A673 (cell line): ENCODE data around the gene CHRNA5. TPM values are rescaled to one million over a fixed set of nuclear protein-coding genes. Genes with fewer than 3 reads are reported as not detected.

ENCODE experiments used
- BruUV-seq: library from RNA; stranded (reverse); fragments of 400-500 nt; replicated peaks from 2 replicates; lab custom pipeline; 2021; lab: Mats Ljungman, UMichigan
- CTCF ChIA-PET: fragments of 300-600 bp; sonication (Branson Sonifier 250); formaldehyde crosslinking; loops from one replicate; lab custom pipeline; 2022; ENCODE audit warnings: antibody characterized with exemption; lab: Charles Lee
- POLR2A ChIA-PET: fragments of 300-600 bp; sonication (Branson Sonifier 250); formaldehyde crosslinking; loops from one replicate; lab custom pipeline; 2022; ENCODE audit warnings: antibody characterized with exemption; ENCODE audit not compliant: low non-redundant PET; lab: Charles Lee
- DNase-seq: peaks from one replicate; pipeline ENCODE4 v3.0.0-alpha.2; 2015; ENCODE audit warnings: low spot score
- H3K27ac ChIP-seq: fragments of 200-600 bp; sonication (generic); 2 replicates; pipeline ENCODE4 v1.5.1; 2016; ENCODE audit warnings: mixed run types, low read depth, mild to moderate bottlenecking, mixed read lengths, antibody characterized with exemption, low read length; ENCODE audit not compliant: poor library complexity, severe bottlenecking
- H3K27me3 ChIP-seq: fragments of 200-600 bp; sonication (generic); replicated peaks from 2 replicates; pipeline ENCODE4 v1.6.1; 2017; ENCODE audit warnings: mixed run types, low read depth, mild to moderate bottlenecking, mixed read lengths, antibody characterized with exemption, low read length; ENCODE audit not compliant: insufficient read depth, poor library complexity
- H3K36me3 ChIP-seq: fragments of 200-600 bp; sonication (generic); 2 replicates; pipeline ENCODE4 v1.6.1; 2016; ENCODE audit warnings: mixed run types, mild to moderate bottlenecking, mixed read lengths, antibody characterized with exemption, low read length; ENCODE audit not compliant: insufficient read depth, poor library complexity, severe bottlenecking
- H3K4me1 ChIP-seq: fragments of 200-600 bp; sonication (generic); 2 replicates; pipeline ENCODE4 v1.6.1; 2017; ENCODE audit warnings: mixed run types, mild to moderate bottlenecking, mixed read lengths, antibody characterized with exemption, low read length; ENCODE audit not compliant: insufficient read depth, poor library complexity, severe bottlenecking
- H3K4me3 ChIP-seq: fragments of 200-600 bp; sonication (generic); 2 replicates; pipeline ENCODE4 v1.5.1; 2016; ENCODE audit warnings: low read depth, mixed run types, mild to moderate bottlenecking, mixed read lengths, low read length; ENCODE audit not compliant: poor library complexity, severe bottlenecking
- H3K9me3 ChIP-seq: fragments of 200-600 bp; sonication (generic); 2 replicates; pipeline ENCODE4 v1.6.1; 2016; ENCODE audit warnings: mixed run types, low read depth, mild to moderate bottlenecking, mixed read lengths, antibody characterized with exemption, low read length; ENCODE audit not compliant: poor library complexity, severe bottlenecking
- CTCF ChIP-seq: fragments of 300-800, 200-600 bp; sonication (generic); conservative IDR thresholded peaks from 2 replicates; pipeline ENCODE4 v1.5.1; 2017; ENCODE audit warnings: low read depth, mild to moderate bottlenecking, antibody characterized with exemption, low read length, moderate library complexity, mixed read lengths
- EZH2 ChIP-seq: fragments of 200-600 bp; sonication (generic); IDR thresholded peaks from 2 replicates; pipeline ENCODE4 v1.6.1; 2017; ENCODE audit warnings: borderline replicate concordance, low read depth, mild to moderate bottlenecking, mixed read lengths, antibody characterized with exemption, low read length; ENCODE audit not compliant: poor library complexity, severe bottlenecking
- intact Hi-C: fragments of 100-400 bp; cut with micrococcal nuclease; formaldehyde crosslinking; loops from one replicate; pipeline ENCODE4 v1.10.0; 2022; ENCODE audit not compliant: unreplicated experiment
- total RNA-seq: library from RNA; stranded (reverse); gene quantifications from 2 replicates; pipeline ENCODE4 v1.2.3, GENCODE V29; 2021

The CHRNA5 gene
- total RNA-seq, 1 experiment from 2014 or later: 19.1 TPM

GRCh38 chr15:78617076-78617475 is 51.8 kb downstream of the CHRNA5 start:
- no peaks in the 10 kb centered on the region for H3K36me3 ChIP-seq
- intact Hi-C loops: no loop called here
- no peak overlapping the region for H3K27ac ChIP-seq
- H3K27me3 ChIP-seq: peaks cover 38% of the 10 kb centered on the region
- H3K9me3 ChIP-seq: no peaks in the 10 kb centered on the region
- H3K4me3 ChIP-seq: no peak overlapping the region
- H3K4me1 ChIP-seq: no peaks in the 10 kb centered on the region
- BruUV-seq: no TSS peak
- DNase-seq: no peak
- TF ChIP-seq CTCF (no peak), EZH2 (no peak)
- ChIA-PET POLR2A (no interaction called here), CTCF (no interaction called here)

- Histone ChIP-seq H3K9me3 (no peaks in the 10 kb centered on the region), H3K36me3 (no peaks in the 10 kb centered on the region), H3K4me1 (no peaks in the 10 kb centered on the region), H3K27ac (no peak overlapping the region), H3K4me3 (no peak overlapping the region), H3K27me3 (peaks cover 43% of the 10 kb centered on the region)
- POLR2A ChIA-PET: no interaction called here
- CTCF ChIA-PET: no interaction called here
- intact Hi-C loops: no loop called here
- TF ChIP-seq EZH2: no peak
- TF ChIP-seq CTCF: no peak
- no peak for DNase-seq
- BruUV-seq: no TSS peak
These were observed 52.2 kb downstream of the CHRNA5 start for GRCh38 chr15:78617516-78617915.

DNA sequence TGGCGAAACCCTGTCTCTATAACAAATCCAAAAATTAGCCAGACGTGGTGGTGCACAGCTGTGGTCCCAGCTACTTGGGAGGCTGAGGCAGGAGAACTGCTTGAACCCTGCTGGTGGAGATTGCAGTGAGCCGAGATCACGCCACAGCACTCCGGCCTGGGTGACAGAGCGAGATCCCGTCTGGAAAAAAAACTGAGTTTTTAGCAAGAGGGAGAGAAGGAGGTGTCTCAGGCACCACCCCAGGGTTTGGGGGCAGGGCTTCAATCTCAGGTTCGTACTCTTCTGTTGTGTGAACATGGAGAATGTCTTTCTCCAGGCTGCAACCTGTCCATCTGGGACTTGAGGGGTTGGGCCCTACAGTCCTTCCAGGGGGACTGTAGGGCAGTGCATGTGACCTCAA is 52.7 kb downstream of the CHRNA5 start:
- no peaks in the 10 kb centered on the region for H3K36me3 ChIP-seq
- CTCF ChIA-PET: no interaction called here

More for the DNA sequence above, 52.7 kb downstream of the CHRNA5 start:
- TF ChIP-seq EZH2 (no peak), CTCF (no peak)
- intact Hi-C loops: loop anchor here (1.0 kb wide), 2 partner anchors 91 to 133 kb away; no protein-coding TSS in a partner anchor
- Histone ChIP-seq H3K27ac (no peak overlapping the region), H3K27me3 (peaks cover 48% of the 10 kb centered on the region), H3K9me3 (no peaks in the 10 kb centered on the region), H3K4me3 (no peak overlapping the region), H3K4me1 (no peaks in the 10 kb centered on the region)
- no TSS peak for BruUV-seq
- POLR2A ChIA-PET: no interaction called here
- DNase-seq: no peak
